Muscle of leg (tissue), 11 donors: Measurements from ENCODE around the gene RASSF5. TPM values are rescaled to one million over a fixed set of nuclear protein-coding genes. Genes with fewer than 3 reads are reported as not detected.

Experiments used
- DNase-seq: peaks from one replicate; pipeline ENCODE4 v3.0.0; 2013
- H3K27ac ChIP-seq: one replicate; pipeline ENCODE4 v1.5.1; 2013; ENCODE audit warnings: mild to moderate bottlenecking, low read length, control low read depth
- H3K27me3 ChIP-seq: one replicate; pipeline ENCODE4 v1.6.1; 2013; ENCODE audit warnings: low read length; ENCODE audit not compliant: control insufficient read depth, insufficient read depth
- H3K36me3 ChIP-seq: one replicate; pipeline ENCODE4 v1.6.1; 2013; ENCODE audit warnings: low read length; ENCODE audit not compliant: control insufficient read depth, insufficient read depth
- H3K4me1 ChIP-seq: one replicate; pipeline ENCODE4 v1.6.1; 2013; ENCODE audit warnings: low read length; ENCODE audit not compliant: control insufficient read depth, insufficient read depth
- H3K4me3 ChIP-seq: one replicate; pipeline ENCODE4 v1.5.1; 2013; ENCODE audit warnings: low read length, control low read depth
- H3K9me3 ChIP-seq: replicated peaks from 2 replicates; pipeline ENCODE4 v1.6.1; 2013; ENCODE audit warnings: low read depth, low read length; ENCODE audit not compliant: control insufficient read depth
- WGBS: methylation state at CpG from one replicate; pipeline ENCODE4 v1.1.5; 2013; ENCODE audit warnings: missing lambda C conversion rate; ENCODE audit not compliant: insufficient coverage; 5-methylcytosine and 5-hydroxymethylcytosine counted together
- polyA plus RNA-seq, 8 donors: library from polyadenylated mRNA; unstranded; fragments of 120-200 nt; gene quantifications; one replicate each; pipeline versions ENCODE4 v1.2.1 to v1.2.3, GENCODE V29; 2013; ENCODE audit warnings: inconsistent platforms in 1 of 8, low replicate concordance in 1 of 8; ENCODE audit not compliant: insufficient read length in 8 of 8, insufficient read depth in 1 of 8
- total RNA-seq: library from RNA; stranded (reverse); fragments of 120-200 nt; gene quantifications from one replicate; pipeline ENCODE4 v1.2.4, GENCODE V29; 2013

RASSF5 gene
- total and polyA plus RNA-seq, 9 donors, result 3.6 to 8.6 (median 6.3) TPM

DNA sequence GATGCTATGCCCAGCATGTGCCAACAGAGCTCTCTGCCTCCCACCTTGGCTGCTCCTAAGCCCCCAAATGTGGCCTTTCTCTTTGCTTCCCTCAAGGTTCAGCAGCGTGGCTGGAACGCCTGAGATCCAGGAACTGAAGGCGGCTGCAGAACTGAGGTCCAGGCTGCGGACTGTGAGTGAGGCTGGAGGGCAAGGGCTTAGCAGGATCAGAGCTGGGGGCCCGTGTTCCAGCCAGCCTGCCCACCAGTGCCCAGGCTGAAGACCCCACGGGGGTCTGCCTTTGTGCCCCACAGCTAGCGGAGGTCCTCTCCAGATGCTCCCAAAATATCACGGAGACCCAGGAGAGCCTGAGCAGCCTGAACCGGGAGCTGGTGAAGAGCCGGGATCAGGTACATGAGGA, 22.4 kb upstream of the RASSF5 start:
- Histone ChIP-seq H3K27ac (no peak overlapping the region), H3K9me3 (no peaks in the 10 kb centered on the region), H3K27me3 (no peaks in the 10 kb centered on the region), H3K36me3 (peaks cover 16% of the 10 kb centered on the region), H3K4me1 (peaks cover 18% of the 10 kb centered on the region), H3K4me3 (no peak overlapping the region)
- DNase-seq, result no peak
- WGBS, result 86% methylated on average over 10 of the region's 10 CpGs

DNA sequence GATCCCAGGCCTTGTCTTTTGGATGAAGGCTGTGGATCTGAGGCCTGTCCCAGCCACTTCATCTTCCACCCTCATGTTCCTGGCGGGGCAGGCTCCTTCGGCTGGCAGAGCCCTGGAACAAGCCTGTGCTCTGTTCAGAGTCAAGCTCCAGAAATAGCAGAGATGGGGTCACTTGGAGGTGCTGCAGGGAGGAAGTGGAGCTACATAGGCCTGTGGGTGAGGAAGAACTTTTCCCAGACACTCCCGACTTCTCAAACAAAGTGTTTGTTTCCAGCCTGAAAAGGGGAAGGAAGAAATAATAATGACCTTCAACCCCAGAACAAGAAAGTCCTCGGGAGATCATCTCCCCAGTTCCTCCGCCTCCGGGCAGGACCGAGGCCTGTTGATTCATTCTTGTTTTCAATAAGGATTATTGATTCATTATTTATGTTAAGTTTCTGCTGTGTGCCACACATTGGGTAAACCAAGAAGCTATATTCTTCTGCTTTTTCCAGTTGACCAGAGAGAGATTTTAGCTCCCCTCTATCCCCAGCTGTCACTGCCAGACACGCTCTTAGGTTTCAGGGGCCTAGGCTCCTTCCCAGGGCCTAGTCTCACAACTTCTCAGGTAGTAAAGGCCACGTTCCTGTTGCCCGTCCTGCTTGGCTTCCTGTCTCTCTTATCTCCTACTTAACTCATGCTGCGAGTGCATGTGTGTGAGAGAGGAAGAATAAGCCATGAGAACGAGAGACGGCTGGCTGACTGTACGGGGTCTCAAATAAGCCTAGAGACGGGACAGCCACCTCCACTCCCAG, 20.1 kb upstream of the RASSF5 start:
- 58% methylated on average over 2 of the region's 15 CpGs for WGBS
- peak overlapping the region; percentile 9 for H3K27ac ChIP-seq
- peaks cover 17% of the 10 kb centered on the region for H3K4me1 ChIP-seq
- H3K9me3 ChIP-seq, result no peaks in the 10 kb centered on the region
- no peak for DNase-seq
- no peak overlapping the region for H3K4me3 ChIP-seq
- peaks cover 16% of the 10 kb centered on the region for H3K36me3 ChIP-seq
- no peaks in the 10 kb centered on the region for H3K27me3 ChIP-seq

DNA sequence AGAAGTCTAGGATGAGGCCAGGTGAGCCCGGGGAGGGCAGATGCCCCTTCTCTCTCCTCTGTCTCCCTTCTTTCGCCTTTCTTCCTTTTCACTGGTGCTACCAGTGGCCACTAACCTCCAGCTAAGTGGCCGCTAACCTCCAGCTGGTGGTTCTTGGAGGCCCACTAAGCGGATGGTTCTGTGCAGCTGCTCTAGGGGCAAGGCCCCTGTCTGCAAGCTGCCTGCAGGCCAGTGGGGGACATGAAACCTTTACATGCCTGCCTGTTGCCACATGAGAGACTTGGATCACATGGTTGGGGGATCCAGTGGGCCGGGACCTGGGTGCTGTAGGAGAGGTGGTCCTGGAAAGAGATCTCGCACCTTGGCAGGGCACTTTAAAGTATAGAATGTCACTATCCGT, 19.4 kb upstream of the RASSF5 start:
- whole genome bisulfite sequencing, result 96% methylated on average over 5 of the region's 7 CpGs
- DNase-seq, result no peak
- no peaks in the 10 kb centered on the region for H3K9me3 ChIP-seq
- no peak overlapping the region for H3K27ac ChIP-seq
- peaks cover 15% of the 10 kb centered on the region for H3K36me3 ChIP-seq
- peaks cover 17% of the 10 kb centered on the region for H3K4me1 ChIP-seq
- H3K27me3 ChIP-seq, result no peaks in the 10 kb centered on the region
- no peak overlapping the region for H3K4me3 ChIP-seq

DNA sequence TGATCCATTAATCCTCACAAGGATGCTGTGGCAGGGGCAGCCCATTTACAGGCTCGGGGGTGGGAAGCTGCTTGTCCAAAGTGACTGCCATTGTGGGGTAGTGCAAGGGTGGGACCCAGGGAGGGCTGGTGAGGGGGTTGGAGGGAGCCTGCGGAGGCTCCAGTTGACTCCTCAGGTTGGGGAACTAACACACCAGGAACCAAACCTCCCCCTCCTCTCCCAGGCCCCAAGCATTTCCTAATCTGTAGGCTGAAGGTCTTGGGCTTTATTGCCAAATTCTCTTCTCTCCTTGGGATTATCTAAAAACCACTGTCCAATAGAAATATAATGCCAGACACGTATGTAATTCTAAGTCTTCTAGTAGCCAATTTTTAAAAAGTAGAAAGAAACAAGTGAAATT, 18.9 kb upstream of the RASSF5 start:
- WGBS, result no CpG with 5 or more reads among the region's 3 CpGs
- H3K9me3 ChIP-seq, result no peaks in the 10 kb centered on the region
- no peak overlapping the region for H3K27ac ChIP-seq
- no peak overlapping the region for H3K4me3 ChIP-seq
- H3K4me1 ChIP-seq, result peaks cover 17% of the 10 kb centered on the region
- H3K36me3 ChIP-seq, result peaks cover 17% of the 10 kb centered on the region
- no peak for DNase-seq
- no peaks in the 10 kb centered on the region for H3K27me3 ChIP-seq

DNA sequence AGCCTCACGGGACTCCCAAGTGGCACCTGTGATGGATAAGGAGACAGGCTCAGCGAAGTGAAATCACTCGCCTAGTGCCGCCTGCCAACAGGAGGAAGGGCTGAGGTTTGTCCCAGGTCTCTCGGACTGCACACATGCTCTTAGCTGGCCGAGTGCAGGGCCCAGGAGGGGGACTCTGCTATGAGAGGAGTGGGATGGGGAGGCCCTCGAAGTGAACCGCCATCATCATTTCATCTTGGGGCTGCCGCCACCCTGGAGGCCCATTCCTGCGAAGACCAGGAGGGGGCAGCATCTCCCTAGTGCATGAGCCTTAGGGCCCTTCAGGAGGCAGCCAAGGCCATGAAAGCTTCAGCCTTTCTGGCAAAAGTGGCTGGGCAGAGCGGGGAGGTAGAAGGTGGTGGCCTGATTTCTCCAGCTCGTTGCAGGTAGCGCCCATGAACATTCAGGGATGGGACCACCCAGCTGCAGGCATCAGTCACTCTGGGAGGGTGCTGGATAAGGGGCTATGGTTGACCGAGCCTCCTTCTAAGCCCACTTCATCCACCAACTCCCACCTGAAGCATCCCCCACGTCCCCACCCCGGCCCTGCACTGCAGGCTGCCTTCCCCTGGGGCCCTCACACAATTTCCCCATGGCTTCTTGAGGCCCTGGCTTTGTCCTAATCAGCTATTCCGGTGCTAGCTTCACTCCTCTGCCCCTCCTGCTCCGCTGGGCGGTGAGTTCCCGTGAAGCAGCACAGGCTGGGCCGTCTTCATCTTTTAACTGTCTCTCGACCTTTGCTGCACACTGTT, 17.2 kb upstream of the RASSF5 start:
- H3K9me3 ChIP-seq, result no peaks in the 10 kb centered on the region
- DNase-seq, result peak; percentile 78
- no peak overlapping the region for H3K4me3 ChIP-seq
- no peaks in the 10 kb centered on the region for H3K27me3 ChIP-seq
- 43% methylated on average over 17 of the region's 22 CpGs for WGBS
- H3K4me1 ChIP-seq, result peaks cover 20% of the 10 kb centered on the region
- H3K36me3 ChIP-seq, result peaks cover 21% of the 10 kb centered on the region
- H3K27ac ChIP-seq, result no peak overlapping the region

DNA sequence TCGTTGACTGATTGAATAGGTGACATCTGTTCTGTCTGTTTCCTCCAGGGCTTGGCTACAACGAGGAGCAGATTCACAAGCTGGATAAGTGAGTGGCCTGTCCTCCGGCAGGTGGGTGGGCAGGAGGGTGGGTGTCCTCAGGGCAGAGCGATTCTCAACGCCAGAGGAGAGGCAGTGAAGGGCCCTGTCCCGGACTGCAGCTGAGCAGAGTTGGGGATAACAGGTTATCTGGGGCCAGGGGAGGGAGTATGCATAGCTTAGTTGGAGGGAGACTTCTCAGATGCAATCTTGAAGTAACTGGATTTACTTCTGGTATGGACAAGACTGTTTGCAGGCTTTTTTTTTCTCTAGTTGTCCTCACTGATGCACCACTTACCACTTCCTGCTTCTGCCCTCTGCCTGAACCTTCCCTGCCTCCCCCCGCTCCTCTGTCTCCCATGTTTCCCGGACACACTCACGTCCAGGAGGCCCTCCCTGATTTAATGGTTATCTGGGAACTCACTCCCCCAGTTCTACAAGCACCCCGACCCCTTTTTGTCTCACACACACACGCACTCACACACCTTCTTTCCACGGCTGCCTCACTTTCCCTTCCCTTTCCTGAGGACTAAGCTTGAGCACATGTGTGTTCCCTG, 16.4 kb upstream of the RASSF5 start:
- H3K27me3 ChIP-seq, result no peaks in the 10 kb centered on the region
- no peak overlapping the region for H3K4me3 ChIP-seq
- WGBS, result 66% methylated on average over 11 of the region's 12 CpGs
- peaks cover 21% of the 10 kb centered on the region for H3K36me3 ChIP-seq
- H3K4me1 ChIP-seq, result peaks cover 24% of the 10 kb centered on the region
- H3K27ac ChIP-seq, result no peak overlapping the region
- H3K9me3 ChIP-seq, result no peaks in the 10 kb centered on the region
- DNase-seq, result no peak

DNA sequence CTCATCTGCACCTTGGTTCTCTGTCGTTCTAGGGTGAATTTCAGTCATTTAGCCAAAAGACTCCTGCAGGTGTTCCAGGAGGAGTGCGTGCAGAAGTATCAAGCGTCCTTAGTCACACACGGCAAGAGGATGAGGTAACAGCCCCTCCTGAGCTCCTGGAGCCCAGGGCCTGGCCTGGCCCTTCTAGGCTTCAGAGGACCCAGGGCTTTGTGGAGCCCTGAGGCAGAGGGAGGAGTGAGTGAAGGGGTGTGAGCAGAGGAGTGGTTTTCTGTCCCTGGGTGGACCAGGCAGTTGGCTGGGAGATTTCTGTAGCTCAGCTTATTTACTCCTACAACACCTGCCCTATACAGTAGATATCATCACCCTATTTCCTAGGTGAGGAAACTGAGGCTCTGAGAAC, 15.7 kb upstream of the RASSF5 start:
- WGBS, result 73% methylated on average over 4 of the region's 4 CpGs
- no peak for DNase-seq
- H3K27ac ChIP-seq, result no peak overlapping the region
- H3K4me3 ChIP-seq, result no peak overlapping the region
- H3K4me1 ChIP-seq, result peaks cover 29% of the 10 kb centered on the region
- H3K9me3 ChIP-seq, result no peaks in the 10 kb centered on the region
- no peaks in the 10 kb centered on the region for H3K27me3 ChIP-seq
- H3K36me3 ChIP-seq, result peaks cover 19% of the 10 kb centered on the region

DNA sequence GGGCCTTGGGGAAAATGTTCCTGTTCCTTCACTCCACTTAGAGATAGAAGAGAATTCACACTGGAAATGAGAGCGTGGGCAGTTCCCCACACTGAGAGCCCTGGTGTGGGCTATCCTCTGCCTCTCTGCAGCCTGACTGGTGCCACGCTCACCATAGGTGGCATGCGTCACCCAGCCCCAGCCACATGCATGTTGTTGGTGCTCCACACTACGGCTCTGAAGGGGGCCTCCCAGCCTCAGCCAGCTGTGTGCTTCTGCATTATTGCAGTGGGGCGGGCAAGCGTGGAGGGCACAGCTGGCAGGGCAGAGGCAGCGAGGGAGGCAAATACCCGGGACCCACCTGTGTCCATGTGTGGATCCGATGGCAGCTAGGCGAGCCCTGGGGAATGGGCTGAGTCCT, 14.7 kb upstream of the RASSF5 start:
- no peak for DNase-seq
- Histone ChIP-seq H3K27ac (no peak overlapping the region), H3K4me3 (no peak overlapping the region), H3K9me3 (no peaks in the 10 kb centered on the region), H3K36me3 (peaks cover 19% of the 10 kb centered on the region), H3K27me3 (no peaks in the 10 kb centered on the region), H3K4me1 (peaks cover 24% of the 10 kb centered on the region)
- 86% methylated on average over 9 of the region's 10 CpGs for WGBS

DNA sequence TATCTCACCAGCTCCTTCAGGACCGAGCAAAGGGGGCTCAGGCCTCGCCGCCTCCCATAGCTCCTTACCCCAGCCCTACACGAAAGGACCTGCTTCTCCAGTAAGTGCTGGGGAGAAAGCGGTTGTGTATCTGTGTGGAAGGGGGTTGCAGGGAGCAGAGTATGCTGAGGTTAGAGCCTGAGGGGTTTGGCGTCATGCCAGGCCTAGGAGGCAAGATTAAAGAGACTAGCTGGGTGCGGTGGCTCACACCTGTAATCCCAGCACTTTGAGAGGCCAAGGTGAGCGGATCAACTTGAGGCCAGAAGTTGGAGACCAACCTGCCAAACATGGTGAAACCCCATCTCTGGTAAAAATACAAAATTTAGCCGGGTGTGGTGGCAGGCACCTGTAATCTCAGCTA, 14.1 kb upstream of the RASSF5 start:
- WGBS, result 93% methylated on average over 4 of the region's 9 CpGs
- Histone ChIP-seq H3K36me3 (peaks cover 15% of the 10 kb centered on the region), H3K27me3 (no peaks in the 10 kb centered on the region), H3K4me3 (no peak overlapping the region), H3K9me3 (no peaks in the 10 kb centered on the region), H3K27ac (no peak overlapping the region), H3K4me1 (peaks cover 21% of the 10 kb centered on the region)
- no peak for DNase-seq

DNA sequence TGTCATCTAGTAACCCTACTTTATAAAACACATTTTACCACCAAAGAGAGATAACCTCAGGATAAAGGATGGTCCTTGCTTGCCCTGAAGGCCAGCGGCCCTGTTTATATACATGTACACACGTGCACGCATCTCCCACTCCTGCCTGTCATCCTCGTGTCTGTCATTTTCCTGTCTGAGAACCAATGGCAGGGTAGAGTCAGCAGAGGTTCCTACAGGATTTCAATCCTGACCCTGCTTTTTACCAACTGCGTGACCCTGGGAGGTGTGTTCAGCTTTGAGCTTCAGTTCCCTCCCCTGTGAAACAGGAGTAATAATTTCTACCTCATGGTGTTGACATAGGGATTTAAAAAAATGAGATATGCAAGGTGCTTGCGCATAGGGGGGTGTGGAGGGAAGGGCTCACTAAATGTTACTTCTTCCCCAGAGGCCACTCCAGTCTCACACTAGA, 12.3 kb upstream of the RASSF5 start:
- 76% methylated on average over 4 of the region's 6 CpGs for WGBS
- Histone ChIP-seq H3K4me3 (no peak overlapping the region), H3K9me3 (no peaks in the 10 kb centered on the region), H3K36me3 (peaks cover 15% of the 10 kb centered on the region), H3K27me3 (no peaks in the 10 kb centered on the region), H3K4me1 (peaks cover 21% of the 10 kb centered on the region), H3K27ac (no peak overlapping the region)
- DNase-seq, result no peak
